ENCODE results near the gene TRPM3. TPM values are rescaled to one million over a fixed set of nuclear protein-coding genes. Genes with fewer than 3 reads are reported as not detected.

TRPM3 gene
- total and polyA plus RNA-seq, 9 of the 15 experiments (the other 6 are each of a cell fraction or from before 2014, with no cell fraction given) = 0.04 TPM; not detected in 8

DNA sequence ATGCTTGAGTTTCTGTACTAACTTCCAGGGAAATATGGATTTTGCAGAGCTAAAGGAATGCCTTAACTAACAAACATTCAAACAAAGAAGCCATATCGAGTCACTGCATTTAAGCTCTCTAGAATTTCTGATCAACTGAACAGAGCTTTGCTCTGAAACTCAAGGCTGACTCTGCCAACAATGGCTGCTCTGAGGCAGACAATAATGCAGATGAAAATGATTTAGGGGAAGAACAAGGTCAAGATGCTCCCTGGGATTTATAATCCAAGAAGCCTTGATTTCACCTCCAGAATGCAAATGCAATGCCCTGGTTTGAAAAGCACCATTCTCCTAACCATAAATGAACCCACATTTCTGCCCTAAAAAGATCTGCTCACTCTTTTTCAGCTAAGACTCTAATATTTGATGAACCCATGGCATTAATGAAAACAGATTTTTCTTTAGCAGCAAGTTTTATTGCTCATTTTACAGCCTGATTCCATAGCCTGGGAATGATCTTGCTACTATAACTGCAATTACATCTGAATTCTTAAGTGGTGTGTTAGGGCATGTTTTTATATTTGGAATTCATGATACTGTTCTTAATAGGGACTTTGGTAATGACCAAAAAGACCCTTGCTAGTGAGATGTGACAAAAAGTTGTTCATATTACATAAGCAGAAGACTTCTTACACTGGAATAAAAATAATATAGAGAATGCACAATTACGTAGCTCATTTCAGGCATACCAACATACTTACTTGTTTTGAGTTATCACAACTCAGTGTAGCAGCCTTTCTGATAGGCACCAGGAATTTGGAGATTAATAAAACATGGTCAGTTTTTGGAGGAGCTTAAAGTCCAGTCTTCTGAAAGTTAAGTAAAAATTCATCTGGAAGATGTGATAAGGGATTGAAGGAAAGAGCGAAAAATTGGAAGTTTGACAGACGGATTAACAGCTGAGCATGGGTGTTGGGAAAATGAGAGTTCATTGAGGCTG lies 169.4 kb downstream of the TRPM3 start (continued):
- TF ChIP-seq, protein P1, sequence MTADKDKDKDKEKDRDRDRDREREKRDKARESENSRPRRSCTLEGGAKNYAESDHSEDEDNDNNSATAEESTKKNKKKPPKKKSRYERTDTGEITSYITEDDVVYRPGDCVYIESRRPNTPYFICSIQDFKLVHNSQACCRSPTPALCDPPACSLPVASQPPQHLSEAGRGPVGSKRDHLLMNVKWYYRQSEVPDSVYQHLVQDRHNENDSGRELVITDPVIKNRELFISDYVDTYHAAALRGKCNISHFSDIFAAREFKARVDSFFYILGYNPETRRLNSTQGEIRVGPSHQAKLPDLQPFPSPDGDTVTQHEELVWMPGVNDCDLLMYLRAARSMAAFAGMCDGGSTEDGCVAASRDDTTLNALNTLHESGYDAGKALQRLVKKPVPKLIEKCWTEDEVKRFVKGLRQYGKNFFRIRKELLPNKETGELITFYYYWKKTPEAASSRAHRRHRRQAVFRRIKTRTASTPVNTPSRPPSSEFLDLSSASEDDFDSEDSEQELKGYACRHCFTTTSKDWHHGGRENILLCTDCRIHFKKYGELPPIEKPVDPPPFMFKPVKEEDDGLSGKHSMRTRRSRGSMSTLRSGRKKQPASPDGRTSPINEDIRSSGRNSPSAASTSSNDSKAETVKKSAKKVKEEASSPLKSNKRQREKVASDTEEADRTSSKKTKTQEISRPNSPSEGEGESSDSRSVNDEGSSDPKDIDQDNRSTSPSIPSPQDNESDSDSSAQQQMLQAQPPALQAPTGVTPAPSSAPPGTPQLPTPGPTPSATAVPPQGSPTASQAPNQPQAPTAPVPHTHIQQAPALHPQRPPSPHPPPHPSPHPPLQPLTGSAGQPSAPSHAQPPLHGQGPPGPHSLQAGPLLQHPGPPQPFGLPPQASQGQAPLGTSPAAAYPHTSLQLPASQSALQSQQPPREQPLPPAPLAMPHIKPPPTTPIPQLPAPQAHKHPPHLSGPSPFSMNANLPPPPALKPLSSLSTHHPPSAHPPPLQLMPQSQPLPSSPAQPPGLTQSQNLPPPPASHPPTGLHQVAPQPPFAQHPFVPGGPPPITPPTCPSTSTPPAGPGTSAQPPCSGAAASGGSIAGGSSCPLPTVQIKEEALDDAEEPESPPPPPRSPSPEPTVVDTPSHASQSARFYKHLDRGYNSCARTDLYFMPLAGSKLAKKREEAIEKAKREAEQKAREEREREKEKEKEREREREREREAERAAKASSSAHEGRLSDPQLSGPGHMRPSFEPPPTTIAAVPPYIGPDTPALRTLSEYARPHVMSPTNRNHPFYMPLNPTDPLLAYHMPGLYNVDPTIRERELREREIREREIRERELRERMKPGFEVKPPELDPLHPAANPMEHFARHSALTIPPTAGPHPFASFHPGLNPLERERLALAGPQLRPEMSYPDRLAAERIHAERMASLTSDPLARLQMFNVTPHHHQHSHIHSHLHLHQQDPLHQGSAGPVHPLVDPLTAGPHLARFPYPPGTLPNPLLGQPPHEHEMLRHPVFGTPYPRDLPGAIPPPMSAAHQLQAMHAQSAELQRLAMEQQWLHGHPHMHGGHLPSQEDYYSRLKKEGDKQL (CRISPR knock-in tag; IDR thresholded peaks at IDR 0.05; ENCODE audit: borderline replicate concordance) = no peak
- no peak for TF ChIP-seq SMARCA4 (IDR thresholded peaks at IDR 0.05)
- TF ChIP-seq, protein P2, sequence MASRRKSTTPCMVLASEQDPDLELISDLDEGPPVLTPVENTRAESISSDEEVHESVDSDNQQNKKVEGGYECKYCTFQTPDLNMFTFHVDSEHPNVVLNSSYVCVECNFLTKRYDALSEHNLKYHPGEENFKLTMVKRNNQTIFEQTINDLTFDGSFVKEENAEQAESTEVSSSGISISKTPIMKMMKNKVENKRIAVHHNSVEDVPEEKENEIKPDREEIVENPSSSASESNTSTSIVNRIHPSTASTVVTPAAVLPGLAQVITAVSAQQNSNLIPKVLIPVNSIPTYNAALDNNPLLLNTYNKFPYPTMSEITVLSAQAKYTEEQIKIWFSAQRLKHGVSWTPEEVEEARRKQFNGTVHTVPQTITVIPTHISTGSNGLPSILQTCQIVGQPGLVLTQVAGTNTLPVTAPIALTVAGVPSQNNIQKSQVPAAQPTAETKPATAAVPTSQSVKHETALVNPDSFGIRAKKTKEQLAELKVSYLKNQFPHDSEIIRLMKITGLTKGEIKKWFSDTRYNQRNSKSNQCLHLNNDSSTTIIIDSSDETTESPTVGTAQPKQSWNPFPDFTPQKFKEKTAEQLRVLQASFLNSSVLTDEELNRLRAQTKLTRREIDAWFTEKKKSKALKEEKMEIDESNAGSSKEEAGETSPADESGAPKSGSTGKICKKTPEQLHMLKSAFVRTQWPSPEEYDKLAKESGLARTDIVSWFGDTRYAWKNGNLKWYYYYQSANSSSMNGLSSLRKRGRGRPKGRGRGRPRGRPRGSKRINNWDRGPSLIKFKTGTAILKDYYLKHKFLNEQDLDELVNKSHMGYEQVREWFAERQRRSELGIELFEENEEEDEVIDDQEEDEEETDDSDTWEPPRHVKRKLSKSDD (conservative IDR thresholded peaks at IDR 0.05; ENCODE audit: low read length) = no peak

All from K562 (cell line).